Measurements from ENCODE around the gene ZNF865.
"Not testable (repeated sequence)": the region's sequence is repeated elsewhere in the genome, so short reads cannot be mapped to it uniquely, and the experiment has no call there.

ZNF865 gene

DNA sequence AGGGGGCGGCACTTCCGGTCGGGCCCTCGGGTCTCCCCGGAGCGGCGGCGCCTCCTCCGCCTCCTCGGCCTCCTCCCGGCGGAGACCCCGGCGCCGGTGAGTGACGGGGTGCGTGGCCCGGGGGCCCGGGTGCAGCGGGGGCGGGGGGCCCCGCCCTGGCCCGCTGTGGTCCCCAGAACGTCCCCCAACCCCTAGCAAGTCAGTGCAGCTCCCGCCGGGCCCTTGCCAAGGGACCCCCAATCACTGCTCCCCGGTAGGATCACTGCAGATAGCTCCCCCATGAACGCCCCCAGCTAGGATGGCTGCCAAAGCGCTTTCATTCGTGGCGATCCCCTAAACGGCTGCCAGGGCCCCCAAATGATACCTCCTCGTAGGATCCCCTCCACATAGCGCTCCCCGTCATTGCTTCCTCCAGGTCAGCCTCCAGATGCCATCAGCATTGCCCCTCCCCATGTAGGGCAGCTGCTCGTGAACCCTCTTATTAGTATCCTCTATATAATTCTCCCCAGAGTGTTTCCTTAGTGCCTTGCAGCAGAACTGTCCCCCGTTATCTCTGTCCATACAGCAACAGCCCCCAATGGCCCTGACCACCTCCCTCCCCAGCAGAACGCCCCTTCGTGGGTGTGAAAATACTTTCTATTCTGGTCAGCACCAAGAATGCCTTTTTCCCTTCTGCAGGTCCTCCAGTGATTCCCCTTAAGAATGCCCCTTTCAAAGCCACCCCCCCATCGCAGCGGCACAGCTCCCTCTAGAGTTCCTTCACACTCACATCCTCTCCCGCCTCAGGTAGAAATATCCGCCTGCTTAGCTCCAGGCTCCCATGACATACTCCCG lies at the start of gene ZNF865:
ZNF865 (plus strand) TSS at position 11 of the 834 bp plus-strand sequence. CDS start 7,972 bp downstream, outside the sequence.
- no peak for FAIRE-seq

- FAIRE-seq: no peak
Observed at GRCh38 chr19:55559684-55560083, 45.8 kb upstream of the ZNF865 start.

GRCh38 chr19:55563261-55563690 lies 42.2 kb upstream of the ZNF865 start:
- no peak for FAIRE-seq

DNA sequence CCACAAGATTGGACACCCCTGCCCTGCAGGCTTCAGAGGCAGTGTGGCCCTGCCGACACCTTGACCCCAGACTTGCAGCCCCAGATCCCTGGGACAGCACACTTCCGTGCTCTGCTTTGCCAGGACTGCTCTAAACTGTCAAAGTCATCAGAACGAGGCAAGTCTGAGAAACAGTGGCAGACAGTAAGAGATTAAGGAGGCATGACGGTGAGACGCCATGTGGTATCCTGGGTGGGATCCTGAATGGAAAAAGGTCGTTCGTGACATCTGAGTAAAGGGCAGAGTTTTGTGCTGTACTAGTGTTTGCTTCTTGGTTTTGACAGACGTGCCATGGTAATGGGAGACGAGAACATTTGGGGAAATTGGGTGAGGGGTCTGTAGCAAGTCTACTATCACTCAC lies 38.6 kb upstream of the ZNF865 start:
- FAIRE-seq: no peak

- no peak for FAIRE-seq
Observed at GRCh38 chr19:55567708-55568328, 37.6 kb upstream of the ZNF865 start.

- FAIRE-seq: not testable (repeated sequence)
Observed at GRCh38 chr19:55569477-55569876, 36.0 kb upstream of the ZNF865 start.

- not testable (repeated sequence) for FAIRE-seq
Observed at GRCh38 chr19:55573929-55574328, 31.5 kb upstream of the ZNF865 start.

DNA sequence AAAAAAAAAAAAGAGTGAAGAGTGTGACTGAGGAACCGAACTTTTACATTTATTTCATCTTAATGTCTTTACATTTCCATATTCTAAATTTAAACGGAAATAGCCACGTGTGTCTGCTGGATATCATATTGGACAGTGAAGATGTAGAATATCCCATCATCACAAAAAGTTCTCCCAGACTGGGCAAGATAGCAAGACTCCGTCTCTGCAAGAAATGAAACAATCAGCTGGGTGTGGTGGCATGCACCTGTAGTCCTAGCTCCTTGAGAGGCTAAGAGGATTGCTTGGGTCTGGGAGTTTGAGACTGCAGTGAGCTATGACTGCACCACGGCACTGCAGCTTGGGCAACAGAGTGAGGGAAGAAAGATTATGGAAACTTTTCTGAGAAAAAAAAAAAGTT lies 28.7 kb upstream of the ZNF865 start:
- no peak for FAIRE-seq

- FAIRE-seq: no peak
Observed at GRCh38 chr19:55578031-55578760, 27.3 kb upstream of the ZNF865 start.

DNA sequence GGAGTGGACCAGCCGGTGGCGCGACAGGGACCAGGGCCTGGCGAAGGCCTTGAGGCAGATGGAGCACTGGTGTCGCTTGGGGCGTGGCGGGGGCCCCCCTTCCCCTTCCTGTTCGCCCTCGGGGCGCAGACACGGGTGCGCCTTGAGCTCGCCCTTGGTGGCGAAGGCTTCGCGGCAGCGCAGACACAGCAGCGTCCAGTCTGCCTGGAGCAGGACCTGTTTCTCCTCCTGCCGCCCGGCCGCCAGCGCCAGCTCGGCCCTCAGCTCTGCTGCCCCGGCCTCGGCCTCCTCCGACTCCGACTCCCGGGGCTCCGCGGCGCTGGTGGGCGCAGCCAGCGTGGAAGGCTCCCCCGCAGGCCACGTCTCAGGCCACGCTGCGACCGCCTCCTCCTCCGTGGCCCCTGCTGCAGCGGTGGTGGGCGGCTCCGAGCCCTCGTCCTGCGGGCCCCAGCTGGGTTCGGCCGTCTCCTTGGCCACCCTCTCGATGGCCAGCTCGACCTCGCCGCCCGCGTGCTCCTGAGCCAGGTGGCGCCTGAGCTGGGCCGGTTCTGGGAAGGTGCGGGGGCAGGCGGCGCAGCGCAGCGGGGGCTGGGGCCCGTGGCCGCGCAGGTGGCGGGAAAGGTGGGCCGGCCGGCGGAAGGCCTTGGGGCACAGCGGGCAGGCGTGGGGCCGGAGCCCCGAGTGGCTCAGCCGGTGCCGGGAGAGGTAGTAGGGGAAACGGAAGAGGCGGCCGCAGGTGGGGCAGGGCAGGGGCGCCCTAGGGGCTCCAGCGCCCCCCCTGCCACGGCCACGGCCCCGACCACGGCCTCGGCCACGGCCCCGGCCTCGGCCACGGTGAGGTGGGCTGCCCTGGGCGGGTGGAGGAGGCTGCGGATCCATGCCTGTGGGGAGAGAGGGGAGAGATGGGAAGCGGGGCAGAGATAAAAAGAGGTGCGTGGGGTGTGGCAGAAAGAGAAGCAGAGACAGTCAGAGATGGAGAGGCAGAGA lies 26.4 kb upstream of the ZNF865 start:
- no peak for FAIRE-seq

DNA sequence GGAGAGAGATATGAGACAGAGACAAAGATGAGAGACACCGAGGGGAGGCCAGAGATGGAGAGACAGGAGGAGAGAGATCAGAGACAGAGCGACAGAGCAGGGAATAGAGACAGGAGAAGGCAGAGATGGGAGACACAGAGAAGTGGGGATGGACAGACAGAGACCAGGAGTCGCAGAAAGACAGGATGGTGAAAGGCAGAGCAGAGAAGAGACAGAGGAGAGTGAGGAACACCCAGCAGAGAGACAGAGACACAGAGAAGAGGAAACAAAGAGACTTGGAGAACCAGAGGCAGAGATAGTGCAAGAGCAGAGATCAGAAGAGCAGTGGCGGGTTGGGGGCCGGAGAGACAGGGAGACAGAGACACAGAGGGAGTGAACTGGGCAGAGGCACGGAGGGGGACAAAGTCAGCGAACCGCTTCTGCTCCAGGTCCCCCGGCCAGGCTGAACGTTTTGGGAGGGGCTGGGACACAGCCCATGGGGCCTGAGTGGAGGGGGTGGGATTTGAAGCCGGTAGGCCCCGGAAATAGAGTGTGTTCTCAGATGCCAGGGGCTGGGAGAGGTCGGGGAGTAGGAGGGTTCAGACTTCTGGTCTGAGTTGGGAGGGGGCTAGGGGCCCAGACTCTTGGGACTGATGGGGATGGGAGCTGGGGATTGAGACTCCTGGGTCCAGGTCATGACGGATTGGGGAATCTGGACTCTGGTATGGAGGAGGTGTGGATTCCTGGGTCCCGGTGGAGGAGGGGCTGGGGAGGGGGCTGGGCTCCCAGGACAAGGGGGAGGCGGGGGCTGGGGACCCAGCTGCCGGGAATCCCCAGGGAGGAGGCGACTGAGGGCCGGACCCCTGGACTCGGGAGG lies 25.5 kb upstream of the ZNF865 start:
- FAIRE-seq: no peak

GRCh38 chr19:55580628-55581144 lies 24.8 kb upstream of the ZNF865 start, which contains the start of gene ZNF579:
ZNF579 (minus strand) TSS chr19:55580848; CDS start chr19:55579639, 1,209 bp downstream.
- FAIRE-seq: no peak

DNA sequence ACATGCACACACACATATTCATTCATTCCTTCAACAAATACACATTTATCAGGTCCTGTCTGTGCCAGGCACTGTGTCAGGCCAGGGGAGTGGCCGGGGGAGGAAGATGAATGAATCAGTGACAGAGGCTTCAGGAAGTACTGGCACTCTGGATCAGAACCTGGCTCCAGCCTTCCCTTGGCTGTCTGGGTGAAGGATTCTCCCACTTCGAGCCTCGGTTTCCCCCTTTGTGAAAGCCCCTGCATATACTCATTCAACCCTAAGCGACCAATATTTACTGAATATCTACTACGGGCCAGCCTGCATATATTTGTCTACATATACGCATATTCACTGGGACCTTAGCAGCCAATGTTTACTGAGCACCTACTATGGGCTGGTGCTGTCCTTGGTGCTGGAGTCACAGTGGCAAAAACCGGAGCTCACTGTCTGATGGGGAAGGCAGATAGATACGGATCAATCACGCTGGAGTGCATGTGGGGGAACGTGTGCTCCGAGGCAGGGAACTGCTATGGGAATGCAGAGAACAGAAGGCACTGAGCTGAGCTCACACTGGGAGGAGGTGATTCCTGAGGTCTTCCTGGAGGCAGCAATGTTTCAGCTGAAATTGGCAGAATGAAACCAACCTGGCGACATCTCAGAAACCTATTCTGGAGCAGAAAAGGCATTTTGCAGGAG lies 24.2 kb upstream of the ZNF865 start:
- FAIRE-seq: no peak

GRCh38 chr19:55581823-55582223 lies 23.6 kb upstream of the ZNF865 start:
- no peak for FAIRE-seq

DNA sequence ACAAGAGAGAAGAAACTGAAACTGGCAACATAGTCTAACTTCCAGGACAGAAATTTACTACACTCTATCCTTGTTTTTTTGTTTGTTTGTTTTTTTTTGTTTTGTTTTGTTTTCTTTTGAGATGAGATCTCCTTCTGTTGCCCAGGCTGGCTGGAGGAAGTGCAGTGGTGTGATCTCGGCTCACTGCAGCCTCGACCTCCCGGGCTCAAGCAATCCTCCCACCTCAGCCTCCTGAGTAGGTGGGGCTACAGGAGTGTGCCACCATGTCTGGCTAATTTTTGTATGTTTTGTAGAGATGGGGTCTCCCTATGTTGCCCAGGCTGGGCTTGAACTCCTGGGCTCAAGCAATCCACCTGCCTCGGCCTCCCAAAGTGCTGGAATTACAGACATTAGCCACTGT lies 23.2 kb upstream of the ZNF865 start:
- not testable (repeated sequence) for FAIRE-seq

GRCh38 chr19:55583897-55584296 lies 21.6 kb upstream of the ZNF865 start:
- FAIRE-seq: not testable (repeated sequence)

DNA sequence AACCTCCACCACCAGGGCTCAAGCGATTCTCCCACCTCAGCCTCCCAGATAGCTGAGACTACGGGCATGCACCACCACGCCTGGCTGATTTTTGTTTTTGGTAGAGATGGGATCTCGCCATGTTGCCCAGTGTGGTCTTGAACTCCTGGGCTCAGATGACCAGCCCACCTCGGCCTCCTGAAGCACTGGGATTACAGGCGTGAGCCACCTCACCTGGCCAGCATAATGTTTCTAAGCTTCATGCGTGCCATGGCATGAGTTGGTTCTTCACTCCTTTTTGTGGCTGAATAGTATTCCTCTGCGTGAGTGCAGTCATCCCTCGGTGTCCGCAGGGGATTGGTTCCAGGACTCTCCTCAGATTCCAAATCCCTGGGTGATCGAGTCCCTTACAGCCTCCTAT lies 20.6 kb upstream of the ZNF865 start:
- no peak for FAIRE-seq

- FAIRE-seq: no peak
Observed at GRCh38 chr19:55585658-55586339, 19.6 kb upstream of the ZNF865 start.

DNA sequence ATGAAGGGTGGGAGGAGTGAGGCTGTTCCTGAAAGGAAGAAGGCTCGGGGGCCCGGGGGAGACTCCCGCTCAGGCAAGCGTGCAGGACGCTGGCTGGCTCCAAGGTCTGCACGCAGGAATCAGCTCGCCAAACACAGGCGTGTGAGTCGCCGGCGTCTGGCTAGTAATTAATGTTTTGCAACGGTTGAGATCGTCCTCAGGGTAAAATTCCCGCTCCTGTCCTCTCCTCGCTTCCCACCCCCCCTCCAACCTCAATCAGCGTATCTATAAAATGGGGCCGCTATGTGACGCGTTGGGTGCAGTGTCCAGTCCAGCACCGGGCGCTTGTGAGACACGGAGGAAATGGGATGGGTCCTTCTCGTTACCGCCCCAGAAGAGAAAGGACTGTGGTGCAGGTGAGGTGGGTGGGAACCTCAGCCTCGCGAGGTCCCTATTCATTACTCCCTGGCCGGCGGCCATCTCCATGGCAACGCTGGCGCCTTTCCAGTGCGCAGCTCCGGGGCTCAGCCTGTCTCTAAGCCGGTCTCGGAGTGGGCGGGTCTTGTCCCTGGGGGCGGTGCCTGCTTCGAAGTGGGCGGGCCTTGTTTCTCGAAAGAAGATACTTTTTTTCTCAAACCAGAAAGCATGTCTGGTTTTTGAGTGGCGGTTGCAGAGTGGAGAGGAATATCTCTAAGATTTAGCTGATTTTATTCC lies 18.3 kb upstream of the ZNF865 start:
- peak; percentile 87 for FAIRE-seq

Data from TTC549 (cell line).